Mesodermal cell (in vitro differentiated cells): ENCODE results near the gene C8G.

Experiments
- H3K27ac ChIP-seq: 2 replicates; pipeline ENCODE4 v1.7.0; 2013; ENCODE audit warnings: mild to moderate bottlenecking, low read depth, low read length, moderate library complexity; ENCODE audit not compliant: severe bottlenecking
- H3K36me3 ChIP-seq: 2 replicates; pipeline ENCODE4 v1.7.1; 2013; ENCODE audit warnings: mild to moderate bottlenecking, low read length, moderate library complexity; ENCODE audit not compliant: control insufficient read depth, insufficient read depth
- H3K4me1 ChIP-seq: one replicate; pipeline ENCODE4 v1.7.1; 2013; ENCODE audit warnings: mild to moderate bottlenecking, low read length; ENCODE audit not compliant: insufficient read depth, control insufficient read depth, poor library complexity, severe bottlenecking
- H3K4me3 ChIP-seq: 2 replicates; pipeline ENCODE4 v1.7.0; 2013; ENCODE audit warnings: low read length, control low read depth, mild to moderate bottlenecking; ENCODE audit not compliant: insufficient read depth, poor library complexity, severe bottlenecking; ENCODE audit errors: extremely low read depth
- H3K9me3 ChIP-seq: 2 replicates; pipeline ENCODE4 v1.7.1; 2013; ENCODE audit warnings: mild to moderate bottlenecking, low read length, moderate library complexity; ENCODE audit not compliant: control insufficient read depth
- WGBS, 2 experiments: methylation state at CpG; one replicate each; pipeline ENCODE4 v1.1.5; 2013; ENCODE audit warnings: missing lambda C conversion rate in 2 of 2; ENCODE audit not compliant: insufficient coverage in 2 of 2; 5-methylcytosine and 5-hydroxymethylcytosine counted together

C8G gene

DNA sequence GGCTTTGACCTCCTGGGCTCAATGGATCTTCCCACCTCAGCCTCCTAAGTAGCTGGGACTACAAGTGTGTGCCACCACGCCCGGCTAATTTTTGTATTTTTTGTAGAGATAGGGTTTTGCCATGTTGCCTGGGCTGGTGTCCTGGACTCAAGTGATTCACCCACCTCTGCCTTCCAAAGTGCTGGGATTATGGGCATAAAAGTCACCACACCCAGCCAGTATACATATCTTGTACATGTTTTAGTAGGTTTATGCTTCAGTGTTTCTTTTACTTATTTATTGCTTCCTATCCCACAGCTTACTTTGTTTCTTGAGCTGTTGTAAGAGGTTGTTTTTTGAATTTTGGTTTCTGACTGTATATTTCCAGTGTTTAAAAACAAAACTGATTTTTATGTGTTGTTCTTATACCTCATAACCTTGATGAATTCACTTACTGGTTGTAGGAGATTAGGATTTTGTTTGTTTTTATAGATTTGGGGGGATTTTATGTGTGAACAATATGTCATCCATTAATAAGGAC is 13.4 kb upstream of the C8G start:
- Histone ChIP-seq H3K36me3 (peaks cover 61% of the 10 kb centered on the region), H3K27ac (no peak overlapping the region), H3K9me3 (no peaks in the 10 kb centered on the region), H3K4me1 (no peaks in the 10 kb centered on the region), H3K4me3 (no peak overlapping the region)
- no CpG with 5 or more reads among the region's 2 CpGs for WGBS, 2 experiments

DNA sequence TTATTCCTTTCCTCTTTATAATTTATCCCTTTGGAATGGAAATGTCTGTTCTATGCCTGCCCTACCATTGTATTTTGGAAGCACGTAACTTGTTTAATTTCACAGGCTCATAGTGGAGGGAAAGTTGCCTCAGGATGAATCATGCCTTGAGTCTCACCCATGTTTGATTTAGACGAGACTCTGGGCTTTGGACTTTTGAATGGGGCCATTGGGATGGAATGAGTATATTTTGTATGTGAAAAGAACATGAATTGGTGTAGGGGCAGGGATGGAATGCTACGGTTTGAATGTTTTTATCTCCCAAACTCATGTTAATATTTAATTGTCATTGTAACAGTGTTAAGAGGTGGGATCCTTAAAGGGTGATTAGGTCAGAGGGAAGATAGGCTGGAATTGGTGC is 10.8 kb upstream of the C8G start:
- Histone ChIP-seq H3K27ac (no peak overlapping the region), H3K9me3 (no peaks in the 10 kb centered on the region), H3K36me3 (peaks cover 55% of the 10 kb centered on the region), H3K4me1 (no peaks in the 10 kb centered on the region), H3K4me3 (no peak overlapping the region)
- WGBS, 2 experiments, result 94 to 96% methylated on average over 2 of the region's 3 CpGs

DNA sequence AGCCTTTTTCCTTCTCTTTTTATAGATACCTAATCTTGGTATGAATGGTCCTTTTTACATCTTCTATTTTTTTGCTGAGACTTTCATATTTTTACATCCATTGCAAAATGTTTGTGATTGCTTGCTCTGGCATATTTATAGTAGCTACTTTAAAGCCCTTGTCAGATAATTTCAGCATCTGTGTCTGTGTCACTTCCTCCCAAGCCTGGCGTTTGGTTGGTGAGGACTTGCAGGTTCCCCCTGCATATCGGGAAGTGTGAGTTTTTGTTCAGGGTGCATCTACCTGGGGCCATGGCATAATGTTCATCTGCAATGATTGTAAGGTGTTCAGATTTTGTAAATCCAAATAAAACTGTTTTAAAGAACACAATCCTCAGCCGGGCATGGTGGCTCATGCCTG is 9.4 kb upstream of the C8G start:
- WGBS, 2 experiments, result 93 to 100% methylated on average over 2 to 3 of the region's 3 CpGs
- H3K36me3 ChIP-seq, result peaks cover 62% of the 10 kb centered on the region
- no peak overlapping the region for H3K4me3 ChIP-seq
- H3K27ac ChIP-seq, result no peak overlapping the region
- H3K4me1 ChIP-seq, result no peaks in the 10 kb centered on the region
- H3K9me3 ChIP-seq, result no peaks in the 10 kb centered on the region

DNA sequence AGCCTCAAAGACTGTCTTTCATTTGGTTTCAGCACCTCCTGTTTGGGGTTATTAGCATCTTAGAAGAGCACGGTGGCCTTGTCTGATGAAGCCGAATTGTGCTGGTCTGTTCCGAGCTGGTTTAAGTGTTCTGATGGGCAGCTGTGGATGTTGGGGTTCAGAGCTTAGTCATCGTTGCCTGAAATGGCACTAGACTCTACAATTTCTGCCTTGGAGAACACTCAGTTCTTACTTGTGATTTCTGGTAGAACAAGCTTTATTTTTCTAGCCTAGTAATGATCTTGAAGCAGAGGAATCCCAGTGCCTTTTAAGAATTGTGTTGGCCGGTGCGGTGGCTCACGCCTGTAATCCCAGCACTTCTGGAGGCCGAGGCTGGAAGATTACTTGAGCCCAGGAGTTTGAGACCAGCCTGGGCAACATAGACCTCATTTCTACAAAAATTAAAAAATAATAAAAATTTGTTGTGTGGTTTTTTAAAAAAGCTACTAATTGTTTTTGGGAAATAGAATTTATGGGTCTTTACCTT is 8.3 kb upstream of the C8G start:
- Histone ChIP-seq H3K36me3 (peaks cover 63% of the 10 kb centered on the region), H3K4me3 (no peak overlapping the region), H3K9me3 (no peaks in the 10 kb centered on the region), H3K27ac (no peak overlapping the region), H3K4me1 (no peaks in the 10 kb centered on the region)
- whole genome bisulfite sequencing, 2 experiments, result 85 to 90% methylated on average over 4 to 7 of the region's 8 CpGs

DNA sequence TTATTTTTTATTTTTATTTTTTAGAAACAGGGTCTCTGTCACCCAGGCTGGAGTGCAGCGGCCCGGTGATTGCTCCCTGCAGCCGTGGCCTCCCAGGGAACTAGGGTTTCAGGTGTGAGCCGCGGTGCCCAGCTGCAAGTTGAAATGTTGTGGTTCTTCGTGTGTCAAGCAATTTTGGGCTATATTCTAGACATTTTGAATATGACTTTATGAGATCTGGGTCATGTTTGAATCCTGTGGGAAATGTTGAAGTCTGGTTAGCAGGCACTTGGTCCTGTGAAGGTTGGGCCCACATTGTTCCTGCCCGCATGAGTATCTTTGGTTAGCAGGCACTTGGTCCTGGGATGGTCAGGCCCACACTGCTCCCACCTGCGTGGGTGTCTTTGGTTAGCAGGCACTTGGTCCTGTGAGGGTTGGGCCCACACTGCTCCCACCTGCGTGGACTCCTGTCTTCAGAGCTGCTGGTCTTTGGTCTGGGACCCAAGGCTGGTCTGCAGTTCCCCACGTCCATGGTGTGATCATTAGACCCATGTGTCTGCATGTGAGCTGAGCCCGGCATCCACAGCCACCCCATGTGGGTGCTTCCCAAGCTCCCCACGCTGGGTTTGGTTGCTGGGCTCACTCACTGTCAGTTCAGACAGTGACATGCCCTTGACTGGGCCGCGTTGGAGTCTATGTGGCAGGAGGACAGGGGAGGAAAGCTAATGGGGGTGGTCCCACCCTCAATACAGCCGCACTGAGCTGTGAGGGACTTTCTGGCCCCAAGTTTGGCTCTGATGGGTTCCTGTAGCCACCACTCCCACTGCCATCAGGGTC is 7.6 kb upstream of the C8G start:
- H3K27ac ChIP-seq, result no peak overlapping the region
- no peaks in the 10 kb centered on the region for H3K9me3 ChIP-seq
- H3K36me3 ChIP-seq, result peaks cover 67% of the 10 kb centered on the region
- WGBS, 2 experiments, result 94 to 97% methylated on average over 14 of the region's 15 CpGs
- no peak overlapping the region for H3K4me3 ChIP-seq
- H3K4me1 ChIP-seq, result no peaks in the 10 kb centered on the region

DNA sequence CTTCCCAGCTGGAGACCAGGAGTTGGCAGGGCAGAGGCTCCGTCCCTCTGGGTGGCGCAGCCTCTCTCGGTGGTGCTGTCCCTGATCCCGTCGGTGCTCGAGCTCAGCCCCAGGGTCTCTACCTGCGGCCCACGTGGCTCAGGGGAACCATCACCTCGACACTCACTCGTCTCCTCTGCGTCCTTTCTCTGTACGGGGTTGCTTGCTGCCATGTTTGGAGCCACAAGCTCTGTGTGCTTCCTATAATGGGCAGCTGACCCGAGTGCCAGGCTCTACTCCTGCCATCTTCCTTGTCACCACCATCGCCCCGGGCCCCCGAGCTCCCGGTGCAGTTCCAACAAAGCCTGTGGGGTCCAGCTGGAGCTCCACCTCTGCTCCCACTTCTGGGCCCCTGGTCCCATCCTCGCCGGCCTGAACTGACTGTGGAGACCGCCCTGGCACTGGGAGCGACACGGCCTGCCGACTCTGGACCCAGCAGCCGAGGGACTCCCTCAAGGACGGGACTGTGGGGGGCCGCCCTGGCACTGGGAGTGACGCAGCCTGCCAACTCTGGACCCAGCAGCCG is 5.5 kb upstream of the C8G start:
- H3K27ac ChIP-seq, result no peak overlapping the region
- WGBS, 2 experiments, result 92 to 96% methylated on average over 28 of the region's 28 CpGs
- H3K36me3 ChIP-seq, result peaks cover 68% of the 10 kb centered on the region
- no peaks in the 10 kb centered on the region for H3K9me3 ChIP-seq
- H3K4me1 ChIP-seq, result peaks cover 4% of the 10 kb centered on the region
- no peak overlapping the region for H3K4me3 ChIP-seq

DNA sequence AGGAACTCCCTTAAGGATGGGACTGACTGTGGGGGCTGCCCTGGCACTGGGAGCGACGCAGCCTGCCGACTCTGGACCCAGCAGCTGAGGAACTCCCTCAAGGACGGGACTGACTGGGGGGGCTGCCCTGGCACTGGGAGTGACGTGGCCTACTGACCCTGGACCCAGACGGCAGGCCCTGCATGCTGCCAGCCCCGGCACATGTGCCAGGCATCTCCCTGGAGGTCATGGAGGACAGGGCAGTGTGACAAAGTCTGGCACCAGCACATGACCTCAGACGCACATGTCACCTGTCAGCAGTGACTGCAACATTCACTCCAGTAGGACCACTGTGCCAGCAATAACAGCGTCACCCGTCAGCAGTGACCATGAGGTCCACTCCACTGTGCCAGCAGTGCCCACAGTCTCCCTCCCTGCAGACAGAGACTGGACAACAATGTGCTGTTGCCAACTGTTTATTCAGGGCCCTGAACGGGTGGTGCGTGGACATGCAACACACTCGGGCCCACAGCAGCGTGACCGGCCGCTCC is 5.0 kb upstream of the C8G start:
- Histone ChIP-seq H3K4me1 (peaks cover 4% of the 10 kb centered on the region), H3K4me3 (no peak overlapping the region), H3K9me3 (no peaks in the 10 kb centered on the region), H3K27ac (no peak overlapping the region), H3K36me3 (peaks cover 64% of the 10 kb centered on the region)
- 96 to 99% methylated on average over 13 to 16 of the region's 16 CpGs for WGBS, 2 experiments

DNA sequence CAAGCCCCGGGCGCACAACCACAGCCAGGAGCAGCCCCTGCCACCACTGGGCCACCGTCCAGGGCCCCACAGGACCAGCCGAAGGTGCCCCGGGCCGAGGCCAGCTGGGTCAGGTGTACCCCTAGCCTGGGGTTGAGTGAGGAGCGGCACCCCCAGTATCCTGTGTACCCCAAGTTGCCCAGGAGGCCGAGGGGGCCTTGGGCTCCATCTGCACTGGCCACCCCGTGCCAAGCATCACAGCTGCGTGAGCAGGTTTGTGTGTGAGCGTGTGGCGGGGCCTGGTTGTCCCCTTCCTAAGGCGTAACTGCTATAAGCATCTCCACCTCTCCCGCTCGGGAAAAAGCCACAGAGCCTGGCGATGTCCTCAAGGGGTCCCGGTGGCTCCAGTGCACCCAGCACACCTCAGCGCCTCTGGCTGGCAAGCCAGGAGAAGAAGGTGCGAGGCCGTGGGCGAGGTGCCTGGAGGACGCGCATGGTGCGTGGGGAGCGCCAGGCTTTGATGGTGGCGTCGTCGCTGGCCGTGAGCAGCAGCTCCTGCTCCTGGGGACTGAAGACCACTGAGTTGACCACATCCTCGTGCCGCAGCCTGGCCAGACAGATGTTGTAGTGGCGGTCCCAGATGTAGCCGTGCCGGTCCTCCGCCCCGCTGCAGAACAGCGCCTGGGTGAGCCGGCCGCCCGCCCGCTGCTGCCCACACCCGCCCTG is 4.4 kb upstream of the C8G start:
- no peak overlapping the region for H3K4me3 ChIP-seq
- no peaks in the 10 kb centered on the region for H3K9me3 ChIP-seq
- H3K27ac ChIP-seq, result no peak overlapping the region
- peaks cover 62% of the 10 kb centered on the region for H3K36me3 ChIP-seq
- peaks cover 4% of the 10 kb centered on the region for H3K4me1 ChIP-seq
- WGBS, 2 experiments, result 97 to 98% methylated on average over 37 to 42 of the region's 42 CpGs

DNA sequence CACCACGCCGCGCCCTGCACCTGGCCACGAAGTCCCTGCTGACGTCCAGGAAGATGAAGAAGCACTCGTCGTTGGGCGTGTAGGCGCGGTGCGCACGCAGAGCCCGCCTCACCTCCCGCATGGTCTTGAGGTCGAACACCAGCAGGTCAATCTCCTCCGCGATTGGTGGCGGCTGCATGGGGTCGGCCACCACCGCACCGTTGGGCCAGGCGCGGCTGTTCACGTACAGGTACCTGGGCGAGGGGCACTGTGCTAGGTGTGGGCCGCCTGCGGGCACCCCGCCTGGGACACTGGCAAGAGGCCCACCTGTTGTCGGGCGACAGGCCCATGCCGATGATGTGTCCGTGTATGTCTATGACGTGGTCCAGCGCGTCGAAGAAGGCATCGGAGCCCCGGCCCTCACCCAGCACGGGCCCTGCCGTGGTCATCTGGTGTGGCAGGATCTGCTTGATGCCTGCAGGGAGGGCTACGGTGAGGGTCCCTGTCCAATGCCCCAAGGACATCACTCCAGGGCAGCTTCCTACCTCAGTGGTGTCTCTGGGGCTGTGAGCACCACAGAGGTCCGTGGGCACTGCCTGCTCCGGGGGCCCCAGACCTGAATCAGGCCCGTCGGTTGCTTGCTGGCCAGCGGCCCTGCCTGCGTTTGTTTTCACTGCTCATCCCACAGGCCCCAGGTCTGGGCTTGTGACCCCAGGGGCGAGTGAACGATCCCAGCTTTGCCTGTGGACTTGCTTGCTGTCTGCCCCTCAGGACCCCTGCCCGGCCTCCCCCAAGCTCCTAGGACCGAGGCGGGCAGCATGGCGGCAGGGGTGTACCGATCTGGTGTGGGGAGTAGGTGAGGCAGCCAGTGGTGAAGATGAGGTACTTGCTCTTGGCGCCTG is 3.6 kb upstream of the C8G start:
- peaks cover 4% of the 10 kb centered on the region for H3K4me1 ChIP-seq
- WGBS, 2 experiments, result 97 to 98% methylated on average over 44 to 55 of the region's 55 CpGs
- H3K36me3 ChIP-seq, result peaks cover 58% of the 10 kb centered on the region
- H3K4me3 ChIP-seq, result no peak overlapping the region
- H3K9me3 ChIP-seq, result no peaks in the 10 kb centered on the region
- no peak overlapping the region for H3K27ac ChIP-seq
